Mesenchymal stem cell (in vitro differentiated cells and primary cell): ENCODE results near the gene SAMD1.
A peak's percentile ranks its signal among the peaks of the same experiment; 100 is the strongest.

Source experiments
- DNase-seq: peaks from one replicate; pipeline ENCODE4 v3.0.0-alpha.2; 2013
- H2AFZ ChIP-seq: one replicate; pipeline ENCODE4 v1.6.1; 2013; ENCODE audit warnings: low read depth, mild to moderate bottlenecking, control low read depth, inconsistent platforms, low read length, moderate library complexity
- H2AK5ac ChIP-seq: 2 replicates; pipeline ENCODE4 v1.6.1; 2013; ENCODE audit warnings: low read length, moderate library complexity, mild to moderate bottlenecking, inconsistent platforms; ENCODE audit not compliant: severe bottlenecking
- H2BK120ac ChIP-seq: one replicate; pipeline ENCODE4 v1.6.1; 2013; ENCODE audit warnings: low read depth, mild to moderate bottlenecking, inconsistent platforms, low read length, moderate library complexity
- H2BK12ac ChIP-seq, 2 experiments: one replicate each; pipeline ENCODE4 v1.6.1; 2013; ENCODE audit warnings: inconsistent platforms in 2 of 2, low read length in 2 of 2, mild to moderate bottlenecking in 2 of 2, moderate library complexity in 2 of 2, control low read depth in 1 of 2
- H2BK15ac ChIP-seq: one replicate; pipeline ENCODE4 v1.6.1; 2013; ENCODE audit warnings: mild to moderate bottlenecking, low read depth, inconsistent platforms; ENCODE audit not compliant: poor library complexity, severe bottlenecking
- H2BK5ac ChIP-seq: 2 replicates; pipeline ENCODE4 v1.6.1; 2013; ENCODE audit warnings: low read depth, mild to moderate bottlenecking, low read length, control low read depth, inconsistent platforms; ENCODE audit not compliant: poor library complexity, severe bottlenecking
- H3K14ac ChIP-seq, 2 experiments: one replicate each; pipeline ENCODE4 v1.6.1; 2013; ENCODE audit warnings: inconsistent platforms in 2 of 2, low read length in 2 of 2, control low read depth in 1 of 2, mild to moderate bottlenecking in 1 of 2, moderate library complexity in 1 of 2
- H3K18ac ChIP-seq, 2 experiments: one replicate each; pipeline ENCODE4 v1.6.1; 2013; ENCODE audit warnings: inconsistent platforms in 2 of 2, low read length in 2 of 2, control low read depth in 1 of 2, low read depth in 1 of 2, mild to moderate bottlenecking in 1 of 2
- H3K23ac ChIP-seq, 2 experiments: one replicate each; pipeline ENCODE4 v1.6.1; 2013; ENCODE audit warnings: inconsistent platforms in 2 of 2, low read length in 2 of 2, mild to moderate bottlenecking in 2 of 2, moderate library complexity in 2 of 2, control low read depth in 1 of 2
- H3K27ac ChIP-seq: 2 replicates; pipeline ENCODE4 v1.5.1; 2013; ENCODE audit warnings: mild to moderate bottlenecking, moderate library complexity, low read length, control low read depth, inconsistent platforms; ENCODE audit not compliant: poor library complexity, severe bottlenecking
- H3K27me3 ChIP-seq, 2 experiments: 2 replicates each; pipeline versions ENCODE4 v1.6.1 to v1.7.0; 2013; ENCODE audit warnings: low read length in 2 of 2, mild to moderate bottlenecking in 2 of 2, moderate library complexity in 2 of 2, control low read depth in 1 of 2, inconsistent platforms in 1 of 2; ENCODE audit not compliant: control insufficient read depth in 1 of 2, insufficient read depth in 1 of 2
- H3K36me3 ChIP-seq, 2 experiments: 2 replicates each; pipeline versions ENCODE4 v1.6.1 to v1.7.0; 2013; ENCODE audit warnings: low read length in 2 of 2, control low read depth in 1 of 2, inconsistent platforms in 1 of 2, low read depth in 1 of 2, mild to moderate bottlenecking in 1 of 2; ENCODE audit not compliant: insufficient read depth in 2 of 2, control insufficient read depth in 1 of 2
- H3K4ac ChIP-seq, 2 experiments: one replicate each; pipeline ENCODE4 v1.6.1; 2013; ENCODE audit warnings: inconsistent platforms in 2 of 2, low read length in 2 of 2, mild to moderate bottlenecking in 2 of 2, moderate library complexity in 2 of 2, control low read depth in 1 of 2, low read depth in 1 of 2
- H3K4me1 ChIP-seq: 2 replicates; pipeline ENCODE4 v1.6.1; 2013; ENCODE audit warnings: low read depth, low read length, control low read depth; ENCODE audit not compliant: control insufficient read depth, insufficient read depth
- H3K4me2 ChIP-seq: 2 replicates; pipeline ENCODE4 v1.6.1; 2013; ENCODE audit warnings: low read length, mild to moderate bottlenecking, inconsistent platforms; ENCODE audit not compliant: poor library complexity, severe bottlenecking
- H3K4me3 ChIP-seq, 2 experiments: 2 replicates each; pipeline versions ENCODE4 v1.5.1 to v1.7.0; 2013; ENCODE audit warnings: low read length in 2 of 2, mild to moderate bottlenecking in 2 of 2, control low read depth in 1 of 2, low read depth in 1 of 2; ENCODE audit not compliant: insufficient read depth in 1 of 2
- H3K79me1 ChIP-seq: replicated peaks from 2 replicates; pipeline ENCODE4 v1.6.1; 2013; ENCODE audit warnings: mild to moderate bottlenecking, control low read depth, low read length, inconsistent platforms; ENCODE audit not compliant: poor library complexity, severe bottlenecking
- H3K9ac ChIP-seq: 2 replicates; pipeline ENCODE4 v1.7.0; 2013; ENCODE audit warnings: mild to moderate bottlenecking, low read length, moderate library complexity
- H3K9me3 ChIP-seq: 2 replicates; pipeline ENCODE4 v1.7.0; 2013; ENCODE audit warnings: mild to moderate bottlenecking, low read length; ENCODE audit not compliant: control insufficient read depth
- H4K8ac ChIP-seq: one replicate; pipeline ENCODE4 v1.6.1; 2013; ENCODE audit warnings: inconsistent platforms, mild to moderate bottlenecking, low read length, moderate library complexity
- H4K91ac ChIP-seq: one replicate; pipeline ENCODE4 v1.6.1; 2013; ENCODE audit warnings: mild to moderate bottlenecking, low read length, inconsistent platforms
- WGBS: methylation state at CpG from one replicate; pipeline ENCODE4 v1.1.7; 2013; ENCODE audit warnings: mixed read lengths; 5-methylcytosine and 5-hydroxymethylcytosine counted together

Gene SAMD1

DNA sequence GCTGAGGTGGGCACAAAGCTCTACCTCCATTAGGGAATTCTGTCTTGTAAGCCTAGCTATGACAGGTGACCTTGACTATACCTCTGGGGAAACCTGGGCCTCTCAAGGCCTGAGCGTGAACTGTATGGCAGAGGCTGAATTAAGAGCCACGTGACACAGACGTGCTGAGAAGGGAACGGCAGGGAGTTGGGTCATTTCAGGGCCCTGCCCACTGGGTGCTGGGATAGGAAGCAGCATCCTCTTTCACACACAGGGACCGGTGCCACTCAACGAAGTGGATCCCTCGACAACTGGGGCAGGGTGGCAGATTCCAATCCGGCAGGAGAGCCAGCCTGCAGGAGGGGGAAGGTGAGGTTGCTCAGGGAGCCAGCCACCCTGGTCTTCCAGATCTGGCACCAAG, 36.6 kb upstream of the SAMD1 start:
- Histone ChIP-seq H2BK15ac (no peak overlapping the region), H3K79me1 (peaks cover 3% of the 10 kb centered on the region), H3K4me1 (no peaks in the 10 kb centered on the region), H3K4ac (no peak overlapping the region), H3K9me3 (no peaks in the 10 kb centered on the region), H3K4me2 (no peak overlapping the region), H3K27ac (no peak overlapping the region), H3K9ac (no peak overlapping the region), H2AFZ (no peak overlapping the region), H2BK12ac (no peak overlapping the region), H4K8ac (no peak overlapping the region), H3K23ac (no peak overlapping the region), H3K27me3 (no peaks in the 10 kb centered on the region), H4K91ac (no peak overlapping the region), H2BK5ac (no peak overlapping the region), H3K18ac (no peak overlapping the region), H2BK120ac (no peak overlapping the region), H3K36me3 (no peaks in the 10 kb centered on the region), H2AK5ac (no peak overlapping the region), H3K4me3 (no peak overlapping the region), H3K14ac (no peak overlapping the region)
- 97% methylated on average over 8 of the region's 8 CpGs for WGBS
- no peak for DNase-seq

DNA sequence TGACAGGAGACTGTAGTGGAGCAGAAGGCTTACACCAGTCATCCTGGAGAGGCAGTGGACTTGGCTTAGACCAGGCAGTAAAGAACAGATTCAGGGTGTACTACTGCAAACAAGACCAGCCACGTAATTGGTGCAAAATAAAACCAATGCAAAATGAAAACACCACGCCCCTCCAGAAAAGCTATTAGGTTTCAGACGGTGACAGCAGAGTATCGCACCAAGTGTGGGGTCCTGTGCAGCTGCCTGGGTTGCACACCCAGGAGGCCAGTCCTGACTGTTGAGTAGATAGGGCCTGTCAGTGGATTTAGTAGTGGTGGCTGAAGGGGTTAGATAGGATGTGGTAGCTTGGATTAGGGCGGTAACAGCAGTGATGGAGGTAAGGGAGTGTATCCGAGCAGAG, 32.4 kb upstream of the SAMD1 start:
- H3K9me3 ChIP-seq = no peaks in the 10 kb centered on the region
- H4K91ac ChIP-seq = no peak overlapping the region
- no peak overlapping the region for H2BK15ac ChIP-seq
- no peak overlapping the region for H2BK120ac ChIP-seq
- peaks cover 5% of the 10 kb centered on the region for H3K79me1 ChIP-seq
- no peak overlapping the region for H3K4me3 ChIP-seq
- H3K36me3 ChIP-seq = no peaks in the 10 kb centered on the region
- no peak overlapping the region for H3K14ac ChIP-seq
- no peak overlapping the region for H2BK12ac ChIP-seq
- H3K9ac ChIP-seq = no peak overlapping the region
- H3K18ac ChIP-seq = no peak overlapping the region
- no peak overlapping the region for H3K4ac ChIP-seq
- no peak overlapping the region for H2AFZ ChIP-seq
- WGBS = 96% methylated on average over 4 of the region's 6 CpGs
- H3K4me1 ChIP-seq = peaks cover 10% of the 10 kb centered on the region
- H4K8ac ChIP-seq = no peak overlapping the region
- no peak for DNase-seq
- H2AK5ac ChIP-seq = no peak overlapping the region
- no peak overlapping the region for H2BK5ac ChIP-seq
- H3K27me3 ChIP-seq = no peaks in the 10 kb centered on the region
- H3K4me2 ChIP-seq = no peak overlapping the region
- no peak overlapping the region for H3K23ac ChIP-seq
- no peak overlapping the region for H3K27ac ChIP-seq

DNA sequence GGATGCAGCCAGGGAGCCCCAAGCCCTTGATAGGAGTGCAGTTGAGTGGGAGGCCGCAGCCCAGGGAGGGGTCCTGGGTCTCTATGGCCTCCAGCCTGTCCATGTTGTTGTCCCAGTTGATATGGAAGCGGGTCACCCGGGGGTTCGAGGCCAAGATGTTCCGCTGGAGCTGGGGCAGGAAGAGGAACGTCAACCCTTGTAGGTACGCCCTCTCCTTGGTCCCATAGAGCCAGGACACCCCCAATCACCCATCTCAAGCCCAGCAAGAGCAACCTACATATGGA, 29.9 kb upstream of the SAMD1 start:
- Histone ChIP-seq H3K14ac (no peak overlapping the region), H2BK15ac (no peak overlapping the region), H2BK120ac (no peak overlapping the region), H3K4me1 (peaks cover 21% of the 10 kb centered on the region), H2AFZ (no peak overlapping the region), H2BK12ac (no peak overlapping the region), H3K4me3 (no peak overlapping the region), H3K18ac (no peak overlapping the region), H3K4ac (no peak overlapping the region), H3K79me1 (peaks cover 16% of the 10 kb centered on the region), H4K91ac (no peak overlapping the region), H3K9ac (peak overlapping the region; percentile 99), H3K9me3 (no peaks in the 10 kb centered on the region), H3K27me3 (no peaks in the 10 kb centered on the region), H3K27ac (no peak overlapping the region), H3K23ac (no peak overlapping the region), H2BK5ac (no peak overlapping the region), H2AK5ac (no peak overlapping the region), H3K36me3 (no peaks in the 10 kb centered on the region), H3K4me2 (no peak overlapping the region), H4K8ac (no peak overlapping the region)
- DNase-seq = no peak
- 99% methylated on average over 6 of the region's 7 CpGs for WGBS

DNA sequence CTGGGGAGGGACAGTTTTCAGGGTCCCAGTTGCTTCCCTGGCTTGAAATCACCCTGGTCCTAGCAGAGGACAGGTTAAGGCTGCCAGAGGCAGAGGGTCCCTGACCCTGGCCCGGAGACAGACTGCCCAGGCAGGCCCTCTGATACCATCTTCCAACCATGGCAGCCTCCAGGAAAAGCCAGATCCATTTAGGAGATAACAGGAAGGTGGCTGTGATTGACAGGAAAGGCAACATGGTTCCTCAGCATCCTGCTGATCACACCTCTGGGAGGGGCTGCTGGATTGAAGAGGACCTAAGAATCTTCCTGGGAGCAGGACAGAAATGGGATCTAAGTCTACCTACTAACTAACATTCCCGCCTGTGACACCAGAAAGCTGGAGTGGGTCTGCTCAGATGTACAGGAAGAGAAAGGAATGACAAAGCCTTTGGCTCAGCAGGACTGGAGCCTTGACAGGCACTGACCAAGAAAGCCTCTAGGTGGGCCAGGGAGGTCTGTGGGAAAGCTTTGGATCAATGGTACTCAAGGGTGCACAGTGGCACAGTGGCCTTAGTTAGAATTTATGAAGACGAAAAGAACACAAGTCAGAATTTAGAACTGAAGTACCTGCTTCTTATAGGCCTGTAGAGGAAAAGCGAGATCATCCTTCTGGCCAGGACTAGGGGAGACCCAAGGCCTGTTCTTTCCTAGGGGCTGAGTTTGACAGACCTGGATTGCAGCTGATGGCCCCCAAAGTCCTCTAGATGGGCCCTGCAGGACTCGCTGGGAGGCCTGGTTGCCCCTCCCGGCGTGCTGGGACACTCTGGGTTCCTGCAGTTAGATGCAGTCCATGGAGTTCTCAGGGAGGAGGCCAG, 29.3 kb upstream of the SAMD1 start:
- H3K27me3 ChIP-seq = no peaks in the 10 kb centered on the region
- peak overlapping the region; percentile 99 for H3K9ac ChIP-seq
- no peak overlapping the region for H3K14ac ChIP-seq
- no peak overlapping the region for H2AFZ ChIP-seq
- H3K27ac ChIP-seq = no peak overlapping the region
- H2AK5ac ChIP-seq = no peak overlapping the region
- H3K4me1 ChIP-seq = peaks cover 21% of the 10 kb centered on the region
- no peak overlapping the region for H4K91ac ChIP-seq
- no peak overlapping the region for H3K18ac ChIP-seq
- H2BK12ac ChIP-seq = peak overlapping the region in 1 of 2 experiments; percentile 18
- H2BK5ac ChIP-seq = no peak overlapping the region
- H2BK120ac ChIP-seq = peak overlapping the region; percentile 23
- no peak overlapping the region for H3K23ac ChIP-seq
- WGBS = 87% methylated on average over 6 of the region's 7 CpGs
- no peaks in the 10 kb centered on the region for H3K9me3 ChIP-seq
- H3K79me1 ChIP-seq = peaks cover 19% of the 10 kb centered on the region
- H3K4me2 ChIP-seq = no peak overlapping the region
- peak overlapping the region; percentile 54 for H2BK15ac ChIP-seq
- H3K36me3 ChIP-seq = no peaks in the 10 kb centered on the region
- H3K4ac ChIP-seq = no peak overlapping the region
- DNase-seq = no peak
- H3K4me3 ChIP-seq = peak overlapping the region in 1 of 2 experiments; percentile 84
- H4K8ac ChIP-seq = peak overlapping the region; percentile 42
